SH-SY5Y (cell line): ENCODE results near the gene NCF2.

Source experiments
- GATA2 ChIP-seq: IDR thresholded peaks from 2 replicates; pipeline ENCODE4 v1.6.1; 2011; ENCODE audit warnings: mild to moderate bottlenecking, low read depth, low read length
- GATA3 ChIP-seq: IDR thresholded peaks from 2 replicates; pipeline ENCODE4 v1.6.1; 2011; ENCODE audit warnings: low read depth, mild to moderate bottlenecking, low read length, moderate library complexity

GRCh38 chr1:183520379-183520778 is 69.9 kb downstream of the NCF2 start:
- TF ChIP-seq GATA2 (no peak), GATA3 (no peak)
